OCI-LY7 (cell line): ENCODE results near the gene IL20RA. TPM values are rescaled to one million over a fixed set of nuclear protein-coding genes. Genes with fewer than 3 reads are reported as not detected.

Source experiments
- BruUV-seq: library from RNA; stranded (reverse); fragments of 400-500 nt; replicated peaks from 2 replicates; lab custom pipeline; 2021; lab: Mats Ljungman, UMichigan
- CTCF ChIA-PET: fragments of 300-600 bp; sonication (Branson Sonifier 250); formaldehyde crosslinking; loops from one replicate; lab custom pipeline; 2022; ENCODE audit warnings: antibody characterized with exemption; ENCODE audit not compliant: unreplicated experiment; lab: Charles Lee
- POLR2A ChIA-PET: fragments of 300-600 bp; sonication (Branson Sonifier 250); formaldehyde crosslinking; loops from one replicate; lab custom pipeline; 2022; ENCODE audit warnings: antibody characterized with exemption; lab: Charles Lee
- DNase-seq: peaks from one replicate; pipeline ENCODE4 v3.0.0-alpha.2; 2015; ENCODE audit warnings: low spot score
- H2AFZ ChIP-seq: fragments of 200-600 bp; sonication (generic), shearing (Covaris generic); 2 replicates; pipeline ENCODE4 v1.6.1; 2014; ENCODE audit warnings: mild to moderate bottlenecking, antibody characterized with exemption, low read length, moderate library complexity
- H3K27ac ChIP-seq: fragments of 200-600 bp; sonication (generic); 2 replicates; pipeline ENCODE4 v1.5.1; 2014; ENCODE audit warnings: mixed run types, low read depth, mild to moderate bottlenecking, moderate library complexity, low read length, inconsistent platforms; ENCODE audit not compliant: poor library complexity, severe bottlenecking
- H3K36me3 ChIP-seq: fragments of 200-600 bp; sonication (generic); 2 replicates; pipeline ENCODE4 v1.6.1; 2014; ENCODE audit warnings: mild to moderate bottlenecking, antibody characterized with exemption, low read length, moderate library complexity, mixed read lengths; ENCODE audit not compliant: insufficient read depth
- H3K4me1 ChIP-seq: fragments of 200-600 bp; sonication (generic); 2 replicates; pipeline ENCODE4 v1.5.1; 2014; ENCODE audit warnings: mild to moderate bottlenecking, low read length; ENCODE audit not compliant: insufficient read depth, poor library complexity, severe bottlenecking
- H3K4me2 ChIP-seq: fragments of 200-600 bp; sonication (generic); 2 replicates; pipeline ENCODE4 v1.6.1; 2014; ENCODE audit warnings: mild to moderate bottlenecking, low read length
- H3K4me3 ChIP-seq: fragments of 200-600 bp; sonication (generic); 2 replicates; pipeline ENCODE4 v1.5.1; 2014; ENCODE audit warnings: mild to moderate bottlenecking, low read depth, low read length; ENCODE audit not compliant: poor library complexity, severe bottlenecking
- H3K79me2 ChIP-seq: fragments of 200-600 bp; sonication (generic); 2 replicates; pipeline ENCODE4 v1.6.1; 2016; ENCODE audit warnings: low read depth, mild to moderate bottlenecking, low read length, moderate library complexity, mixed read lengths; ENCODE audit not compliant: insufficient read depth
- H3K9me2 ChIP-seq: fragments of 200-600 bp; sonication (generic); 2 replicates; pipeline ENCODE4 v1.6.1; 2016; ENCODE audit warnings: mild to moderate bottlenecking, low read length, mixed read lengths; ENCODE audit not compliant: insufficient read depth
- H3K9me3 ChIP-seq: fragments of 200-600 bp; sonication (generic); 2 replicates; pipeline ENCODE4 v1.6.1; 2014; ENCODE audit warnings: mild to moderate bottlenecking, mixed run types, low read length, mixed read lengths
- H4K20me1 ChIP-seq: fragments of 200-600 bp; sonication (generic); 2 replicates; pipeline ENCODE4 v1.6.1; 2014; ENCODE audit warnings: mild to moderate bottlenecking, antibody characterized with exemption, low read length, moderate library complexity, mixed read lengths; ENCODE audit not compliant: insufficient read depth
- EZH2phosphoT487 ChIP-seq: fragments of 200-600 bp; sonication (generic); IDR thresholded peaks from 2 replicates; pipeline ENCODE4 v1.6.1; 2018; ENCODE audit warnings: low read depth, borderline replicate concordance, mild to moderate bottlenecking, mixed run types, antibody characterized with exemption, low read length, moderate library complexity, mixed read lengths
- intact Hi-C: fragments of 100-400 bp; cut with micrococcal nuclease; formaldehyde crosslinking; loops from one replicate; pipeline ENCODE4 v1.10.0; 2022; ENCODE audit not compliant: unreplicated experiment
- total RNA-seq, 2 experiments: library from RNA; depleted of rRNA in 1 of 2; stranded (reverse); fragments of >200 nt in 1 of 2; shearing (Covaris generic) in 1 of 2; gene quantifications; 2 replicates each; pipeline ENCODE4 v1.2.3, GENCODE V29; 2014 to 2022
- TF ChIP-seq, protein P1 (sequence below): fragments of 200-600 bp; sonication (generic); conservative IDR thresholded peaks from 2 replicates; pipeline ENCODE4 v1.5.1; 2014; ENCODE audit warnings: mild to moderate bottlenecking, antibody characterized with exemption, low read length, moderate library complexity, mixed read lengths

The IL20RA gene
- total RNA-seq, 2 experiments from 2014 or later = not detected

DNA sequence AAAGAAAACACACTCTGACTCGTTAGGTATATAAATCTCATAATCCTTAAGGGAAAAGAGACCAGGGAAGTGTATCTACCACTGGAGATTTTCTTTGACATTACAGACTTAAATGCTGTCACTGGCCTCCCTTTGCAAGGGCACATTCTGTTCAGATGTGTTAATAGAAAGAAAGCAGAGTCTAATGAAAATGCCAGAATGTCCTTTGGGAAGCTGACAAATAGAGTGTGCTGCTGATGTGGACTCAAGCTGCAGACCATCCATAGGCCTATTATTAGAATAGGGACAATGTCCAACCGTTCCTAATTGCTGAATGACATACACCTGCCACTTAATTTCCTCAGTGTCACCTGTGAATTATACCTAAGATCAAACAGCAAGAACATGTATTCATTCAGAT, 81.5 kb downstream of the IL20RA start:
- CTCF ChIA-PET = no interaction called here
- intact Hi-C loops = no loop called here
- no peak overlapping the region for H3K27ac ChIP-seq

DNA sequence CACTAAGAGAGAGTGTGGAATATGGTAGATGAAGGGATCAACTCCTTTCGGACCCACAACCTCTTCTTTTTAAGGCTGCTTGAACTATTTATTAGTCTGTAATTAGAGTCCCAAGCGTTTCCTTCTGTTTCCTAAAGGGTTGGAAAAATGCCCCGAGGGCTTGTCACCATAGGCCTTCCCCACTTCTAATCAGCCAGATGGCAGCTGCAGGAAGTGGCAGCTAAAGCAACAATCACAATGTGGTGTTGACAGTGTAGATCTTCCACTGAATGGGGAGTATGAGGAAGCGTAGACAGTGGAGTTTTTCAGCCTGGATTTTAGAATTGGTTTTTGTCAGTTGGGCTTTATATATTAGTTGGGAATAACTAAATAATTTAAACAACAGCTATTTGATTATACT, 82.1 kb downstream of the IL20RA start:
- Histone ChIP-seq H4K20me1 (no peaks in the 10 kb centered on the region), H3K27ac (no peak overlapping the region), H3K4me2 (no peak overlapping the region), H2AFZ (no peak overlapping the region), H3K4me3 (no peak overlapping the region), H3K36me3 (no peaks in the 10 kb centered on the region), H3K79me2 (no peaks in the 10 kb centered on the region), H3K9me3 (no peaks in the 10 kb centered on the region), H3K4me1 (no peaks in the 10 kb centered on the region), H3K9me2 (no peaks in the 10 kb centered on the region)
- ChIA-PET POLR2A (interaction anchor here (0.5 to 0.6 kb wide), 2 partner anchors 249 to 714 kb away, joined by 3 read pairs; no protein-coding TSS in a partner anchor), CTCF (no interaction called here)
- DNase-seq = no peak
- no TSS peak for BruUV-seq
- intact Hi-C loops = no loop called here
- TF ChIP-seq EZH2phosphoT487 = no peak
- TF ChIP-seq, protein P1, sequence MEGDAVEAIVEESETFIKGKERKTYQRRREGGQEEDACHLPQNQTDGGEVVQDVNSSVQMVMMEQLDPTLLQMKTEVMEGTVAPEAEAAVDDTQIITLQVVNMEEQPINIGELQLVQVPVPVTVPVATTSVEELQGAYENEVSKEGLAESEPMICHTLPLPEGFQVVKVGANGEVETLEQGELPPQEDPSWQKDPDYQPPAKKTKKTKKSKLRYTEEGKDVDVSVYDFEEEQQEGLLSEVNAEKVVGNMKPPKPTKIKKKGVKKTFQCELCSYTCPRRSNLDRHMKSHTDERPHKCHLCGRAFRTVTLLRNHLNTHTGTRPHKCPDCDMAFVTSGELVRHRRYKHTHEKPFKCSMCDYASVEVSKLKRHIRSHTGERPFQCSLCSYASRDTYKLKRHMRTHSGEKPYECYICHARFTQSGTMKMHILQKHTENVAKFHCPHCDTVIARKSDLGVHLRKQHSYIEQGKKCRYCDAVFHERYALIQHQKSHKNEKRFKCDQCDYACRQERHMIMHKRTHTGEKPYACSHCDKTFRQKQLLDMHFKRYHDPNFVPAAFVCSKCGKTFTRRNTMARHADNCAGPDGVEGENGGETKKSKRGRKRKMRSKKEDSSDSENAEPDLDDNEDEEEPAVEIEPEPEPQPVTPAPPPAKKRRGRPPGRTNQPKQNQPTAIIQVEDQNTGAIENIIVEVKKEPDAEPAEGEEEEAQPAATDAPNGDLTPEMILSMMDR = no peak

More for the DNA sequence above, 81.5 kb downstream of the IL20RA start:
- Histone ChIP-seq H3K36me3 (no peaks in the 10 kb centered on the region), H3K9me2 (no peaks in the 10 kb centered on the region), H3K9me3 (no peaks in the 10 kb centered on the region), H3K4me3 (no peak overlapping the region), H4K20me1 (no peaks in the 10 kb centered on the region), H3K4me1 (no peaks in the 10 kb centered on the region), H2AFZ (no peak overlapping the region), H3K79me2 (no peaks in the 10 kb centered on the region), H3K4me2 (no peak overlapping the region)
- TF ChIP-seq, protein P1 = no peak
- no peak for TF ChIP-seq EZH2phosphoT487
- no TSS peak for BruUV-seq
- DNase-seq = no peak
- POLR2A ChIA-PET = interaction anchor here (0.5 to 1.2 kb wide), 3 partner anchors 92 to 715 kb away, joined by 3 to 6 read pairs (median 3); no protein-coding TSS in a partner anchor

DNA sequence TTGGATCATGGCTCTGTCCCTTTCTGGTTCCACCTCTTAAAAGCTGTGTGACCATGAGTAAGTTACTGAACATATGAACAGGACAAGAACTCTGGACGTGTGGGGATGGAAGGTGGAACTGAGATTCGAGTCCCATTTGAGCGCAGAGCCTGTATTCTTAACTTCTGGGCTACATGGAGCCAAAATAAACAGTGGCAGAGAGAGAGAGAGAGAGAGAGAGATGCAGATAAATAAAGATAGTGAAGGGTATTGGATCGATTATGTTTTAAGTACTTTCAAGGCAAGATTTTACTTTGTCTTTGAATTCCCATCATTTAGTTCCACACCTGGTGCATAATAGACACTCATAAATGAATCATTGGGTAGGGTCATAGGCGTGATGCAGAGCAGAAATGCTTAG, 82.9 kb downstream of the IL20RA start:
- Histone ChIP-seq H3K79me2 (no peaks in the 10 kb centered on the region), H3K9me3 (no peaks in the 10 kb centered on the region), H3K36me3 (no peaks in the 10 kb centered on the region), H3K27ac (no peak overlapping the region), H3K4me2 (no peak overlapping the region), H4K20me1 (no peaks in the 10 kb centered on the region), H3K4me3 (no peak overlapping the region), H2AFZ (no peak overlapping the region), H3K4me1 (peaks cover 5% of the 10 kb centered on the region), H3K9me2 (no peaks in the 10 kb centered on the region)
- CTCF ChIA-PET = no interaction called here
- no peak for DNase-seq
- POLR2A ChIA-PET = interaction anchor here (0.7 kb wide), 1 partner anchor 49 kb away, joined by 5 read pairs; no protein-coding TSS in a partner anchor
- TF ChIP-seq, protein P1 = no peak
- TF ChIP-seq EZH2phosphoT487 = no peak
- intact Hi-C loops = no loop called here
- no TSS peak for BruUV-seq
